ENCODE measurements around the gene YKT6.

DNA sequence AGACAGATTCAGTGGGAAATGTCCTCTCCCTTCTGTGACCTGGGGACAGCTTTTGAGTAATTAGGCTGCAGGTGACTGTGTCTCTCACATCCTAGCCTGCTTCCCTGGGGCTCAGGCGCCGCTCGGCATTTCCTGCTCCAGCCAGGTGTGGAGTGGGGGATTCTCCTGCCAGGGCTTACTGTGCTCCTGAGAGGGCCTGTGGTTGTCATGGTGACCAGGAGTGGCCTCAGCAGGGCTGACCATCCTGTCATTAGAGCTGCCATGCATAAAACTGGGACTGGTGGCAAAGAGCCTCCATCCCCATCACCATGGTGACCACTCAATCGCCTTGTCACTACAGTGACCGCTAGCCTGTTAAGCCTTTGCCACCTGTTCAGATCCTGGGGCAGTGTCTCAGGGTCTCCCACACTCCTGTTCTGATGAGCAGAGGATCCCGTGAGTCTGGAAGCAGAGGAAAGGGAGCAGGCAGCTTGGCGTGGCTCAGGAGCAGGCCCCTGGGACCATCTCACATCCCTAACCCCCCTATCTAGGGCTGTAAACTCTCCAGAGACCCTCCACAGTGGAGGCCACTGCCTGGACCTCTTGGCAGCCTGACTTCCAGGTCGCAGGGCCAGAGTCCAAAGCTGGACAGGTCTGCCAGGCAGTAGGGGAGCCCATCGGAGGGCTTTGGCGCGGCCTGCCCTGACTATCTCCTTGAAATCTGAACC lies 11.3 kb upstream of the YKT6 start, which contains the start of gene GCK:
- TF ChIP-seq FOXM1 (IDR thresholded peaks at IDR 0.05; ENCODE audit: borderline replicate concordance, low read depth): no peak
- TF ChIP-seq CEBPB (IDR thresholded peaks at IDR 0.05): no peak
- TF ChIP-seq EGR1 (IDR thresholded peaks at IDR 0.05): no peak
- peak; percentile 46; the same call in 1 of the 2 replicates for TF ChIP-seq TCF12 (IDR thresholded peaks at IDR 0.05; ENCODE audit: low read depth)
- TF ChIP-seq, protein P1, sequence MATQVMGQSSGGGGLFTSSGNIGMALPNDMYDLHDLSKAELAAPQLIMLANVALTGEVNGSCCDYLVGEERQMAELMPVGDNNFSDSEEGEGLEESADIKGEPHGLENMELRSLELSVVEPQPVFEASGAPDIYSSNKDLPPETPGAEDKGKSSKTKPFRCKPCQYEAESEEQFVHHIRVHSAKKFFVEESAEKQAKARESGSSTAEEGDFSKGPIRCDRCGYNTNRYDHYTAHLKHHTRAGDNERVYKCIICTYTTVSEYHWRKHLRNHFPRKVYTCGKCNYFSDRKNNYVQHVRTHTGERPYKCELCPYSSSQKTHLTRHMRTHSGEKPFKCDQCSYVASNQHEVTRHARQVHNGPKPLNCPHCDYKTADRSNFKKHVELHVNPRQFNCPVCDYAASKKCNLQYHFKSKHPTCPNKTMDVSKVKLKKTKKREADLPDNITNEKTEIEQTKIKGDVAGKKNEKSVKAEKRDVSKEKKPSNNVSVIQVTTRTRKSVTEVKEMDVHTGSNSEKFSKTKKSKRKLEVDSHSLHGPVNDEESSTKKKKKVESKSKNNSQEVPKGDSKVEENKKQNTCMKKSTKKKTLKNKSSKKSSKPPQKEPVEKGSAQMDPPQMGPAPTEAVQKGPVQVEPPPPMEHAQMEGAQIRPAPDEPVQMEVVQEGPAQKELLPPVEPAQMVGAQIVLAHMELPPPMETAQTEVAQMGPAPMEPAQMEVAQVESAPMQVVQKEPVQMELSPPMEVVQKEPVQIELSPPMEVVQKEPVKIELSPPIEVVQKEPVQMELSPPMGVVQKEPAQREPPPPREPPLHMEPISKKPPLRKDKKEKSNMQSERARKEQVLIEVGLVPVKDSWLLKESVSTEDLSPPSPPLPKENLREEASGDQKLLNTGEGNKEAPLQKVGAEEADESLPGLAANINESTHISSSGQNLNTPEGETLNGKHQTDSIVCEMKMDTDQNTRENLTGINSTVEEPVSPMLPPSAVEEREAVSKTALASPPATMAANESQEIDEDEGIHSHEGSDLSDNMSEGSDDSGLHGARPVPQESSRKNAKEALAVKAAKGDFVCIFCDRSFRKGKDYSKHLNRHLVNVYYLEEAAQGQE (IDR thresholded peaks at IDR 0.05; ENCODE audit: low read depth): no peak
- TF ChIP-seq CREB1 (IDR thresholded peaks at IDR 0.05; ENCODE audit: low read depth): no peak
- TF ChIP-seq YY1 (IDR thresholded peaks at IDR 0.05; ENCODE audit: low read depth): no peak
- TF ChIP-seq, protein P2, sequence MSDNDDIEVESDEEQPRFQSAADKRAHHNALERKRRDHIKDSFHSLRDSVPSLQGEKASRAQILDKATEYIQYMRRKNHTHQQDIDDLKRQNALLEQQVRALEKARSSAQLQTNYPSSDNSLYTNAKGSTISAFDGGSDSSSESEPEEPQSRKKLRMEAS (IDR thresholded peaks at IDR 0.05): no peak
- no peak for TF ChIP-seq EP300 (IDR thresholded peaks at IDR 0.05; ENCODE audit: borderline replicate concordance)
- TF ChIP-seq NFIC (IDR thresholded peaks at IDR 0.05): no peak

All from Ishikawa (cell line).